Right lobe of liver (tissue), 4 donors: ENCODE data around the gene LRP2.

Experiments used
- CTCF ChIP-seq, 4 donors: fragments of 200-600 bp in 3 of 4; fragments of 450-650 bp in 1 of 4; IDR thresholded peaks; one replicate each; pipeline versions ENCODE4 v1.5.1 to v1.8.0; 2016 to 2022; ENCODE audit warnings: antibody characterized with exemption in 4 of 4, mild to moderate bottlenecking in 2 of 4
- POLR2A ChIP-seq: fragments of 450-650 bp; IDR thresholded peaks from one replicate; pipeline ENCODE4 v1.6.1; 2017; ENCODE audit warnings: antibody characterized with exemption, mild to moderate bottlenecking
- donor health status: DM: no; HTN: no; CAD: no.
- donor health status: DM: no; HTN: no; CAD: no.
- donor health status: DM: no; HTN: yes; CAD: no.

GRCh38 chr2:169302364-169302763 lies 60.0 kb downstream of the LRP2 start:
- TF ChIP-seq CTCF (IDR thresholded peaks at IDR 0.05) (no peak), POLR2A (no peak)
